HepG2 (cell line): ENCODE data around the gene PFN4. TPM values are rescaled to one million over a fixed set of nuclear protein-coding genes. Genes with fewer than 3 reads are reported as not detected.
A peak's percentile ranks its signal among the peaks of the same experiment; 100 is the strongest.

Source experiments
- CAMTA2 ChIP-seq: sonication (generic); formaldehyde crosslinking; IDR thresholded peaks from 2 replicates; pipeline ENCODE4 v1.4.0; 2020; ENCODE audit warnings: mild to moderate bottlenecking, missing genetic modification reagents, borderline replicate concordance
- CBFB ChIP-seq: sonication (generic); formaldehyde crosslinking; IDR thresholded peaks from 2 replicates; pipeline ENCODE4 v1.4.0; 2020; ENCODE audit warnings: missing genetic modification reagents
- HIVEP1 ChIP-seq: sonication (generic); formaldehyde crosslinking; IDR thresholded peaks from 2 replicates; pipeline ENCODE4 v1.4.0; 2020; ENCODE audit warnings: mild to moderate bottlenecking, missing genetic modification reagents
- NFKBIZ ChIP-seq: IDR thresholded peaks from 2 replicates; pipeline ENCODE4 v1.6.1; 2018; ENCODE audit warnings: missing genetic modification reagents, missing compliant biosample characterization
- PCBP1 ChIP-seq: fragments of 200-400 bp; formaldehyde crosslinking; IDR thresholded peaks from 2 replicates; pipeline ENCODE4 v1.6.1; 2017; ENCODE audit warnings: mild to moderate bottlenecking, low read depth, low read length, borderline replicate concordance
- POLR2G ChIP-seq: fragments of 200-400 bp; formaldehyde crosslinking; IDR thresholded peaks from 2 replicates; pipeline ENCODE4 v1.6.1; 2018; ENCODE audit warnings: mild to moderate bottlenecking, low read depth, low read length, moderate library complexity
- SIX1 ChIP-seq: sonication (generic); formaldehyde crosslinking; IDR thresholded peaks from 2 replicates; pipeline ENCODE4 v1.4.0; 2020; ENCODE audit warnings: missing genetic modification reagents, borderline replicate concordance
- SNAPC2 ChIP-seq: sonication (generic); formaldehyde crosslinking; IDR thresholded peaks from 2 replicates; pipeline ENCODE4 v1.8.1; 2022; ENCODE audit warnings: mild to moderate bottlenecking, missing genetic modification reagents
- ZNF552 ChIP-seq: sonication (generic); formaldehyde crosslinking; IDR thresholded peaks from 2 replicates; pipeline ENCODE4 v1.9.0; 2022; ENCODE audit warnings: missing genetic modification reagents, mild to moderate bottlenecking, borderline replicate concordance
- ZNF792 ChIP-seq: IDR thresholded peaks from 2 replicates; pipeline ENCODE4 v1.6.1; 2016
- polyA plus RNA-seq, 8 experiments: library from polyadenylated mRNA; depleted of rRNA in 3 of 8; stranded (reverse) in 7 of 8; unstranded in 1 of 8; fragments of >200 nt; fragmentation: Illumina TruSeq in 4 of 8; extraction: Trizol in 4 of 8; gene quantifications; 2 replicates each; pipeline versions ENCODE4 v1.2.1 to v1.2.3, GENCODE V29; 2011 to 2016; ENCODE audit warnings: low read depth in 4 of 8, missing spikeins in 1 of 8, mixed read lengths in 1 of 8; ENCODE audit not compliant: insufficient read depth in 1 of 8
- total RNA-seq, 5 experiments: library from RNA; depleted of rRNA; stranded (reverse); fragments of >200 nt; fragmentation: Illumina TruSeq; extraction: Trizol; gene quantifications; 2 replicates each; pipeline ENCODE4 v1.2.3, GENCODE V29; 2016; ENCODE audit warnings: low read depth in 1 of 5
- TF ChIP-seq, protein P1 (sequence below): IDR thresholded peaks from 2 replicates; pipeline ENCODE4 v1.6.1; 2016; ENCODE audit warnings: low read depth, missing genetic modification reagents, missing compliant biosample characterization
- TF ChIP-seq, protein P2 (sequence below): sonication (generic); formaldehyde crosslinking; IDR thresholded peaks from 2 replicates; pipeline ENCODE4 v1.5.1; 2020; ENCODE audit warnings: missing genetic modification reagents, mild to moderate bottlenecking, borderline replicate concordance
- TF ChIP-seq, protein P3 (sequence below): sonication (generic); formaldehyde crosslinking; IDR thresholded peaks from 2 replicates; pipeline ENCODE4 v1.5.0; 2020; ENCODE audit warnings: mild to moderate bottlenecking, missing genetic modification reagents
- TF ChIP-seq, protein P4 (sequence below): sonication (generic); formaldehyde crosslinking; IDR thresholded peaks from 2 replicates; pipeline ENCODE4 v1.8.1; 2022; ENCODE audit warnings: low read depth, mild to moderate bottlenecking, missing genetic modification reagents
- TF ChIP-seq, protein P5 (sequence below): sonication (generic); formaldehyde crosslinking; IDR thresholded peaks from 2 replicates; pipeline ENCODE4 v1.9.0; 2021; ENCODE audit warnings: missing genetic modification reagents, mild to moderate bottlenecking, borderline replicate concordance

Gene PFN4
- total and polyA plus RNA-seq, 2 of the 13 experiments (the other 11 are each of a cell fraction or from before 2014, with no cell fraction given), result 0.12 to 0.20 TPM

DNA sequence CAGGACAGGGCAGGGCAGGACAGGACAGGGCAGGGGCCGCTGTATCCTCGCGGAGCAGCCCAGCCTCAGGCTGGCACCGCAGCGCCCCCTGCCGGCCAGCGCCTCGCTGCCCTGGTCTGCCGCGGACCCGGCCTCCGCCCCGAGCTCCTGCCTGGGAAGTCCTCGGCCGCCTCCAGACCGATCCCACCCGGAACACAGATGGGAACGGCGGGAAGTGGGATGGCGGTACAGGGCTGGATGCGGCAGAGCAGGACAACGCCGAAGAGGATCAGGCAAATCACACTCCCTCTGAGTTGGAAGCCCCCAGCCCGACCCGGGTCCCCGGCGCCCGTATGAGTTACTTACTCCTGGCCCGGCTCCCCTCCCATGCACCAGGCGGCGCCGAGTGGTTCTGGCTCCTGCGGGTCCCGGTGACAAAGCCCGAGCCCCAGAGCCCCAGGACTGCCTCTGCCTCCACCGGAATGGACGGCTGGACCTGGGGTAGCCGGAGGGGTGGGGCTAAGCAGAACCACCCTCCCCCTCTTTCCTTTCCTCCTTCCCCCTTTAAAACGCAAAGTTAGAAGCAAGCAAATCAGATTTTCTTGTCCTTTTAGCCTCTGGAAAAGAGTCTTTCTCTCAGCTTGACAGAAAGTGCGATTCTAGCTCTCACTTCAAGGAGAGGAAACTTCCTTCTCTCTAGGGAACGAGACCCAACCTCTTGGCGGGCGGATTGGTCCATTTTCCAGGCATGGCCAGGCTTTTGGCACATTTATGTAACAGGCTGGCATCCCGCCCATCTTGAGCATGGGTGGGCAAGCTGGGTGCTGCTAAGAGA is 38.5 kb downstream of the PFN4 start, which contains the start of gene TP53I3 (continued):
- TF ChIP-seq, protein P1, sequence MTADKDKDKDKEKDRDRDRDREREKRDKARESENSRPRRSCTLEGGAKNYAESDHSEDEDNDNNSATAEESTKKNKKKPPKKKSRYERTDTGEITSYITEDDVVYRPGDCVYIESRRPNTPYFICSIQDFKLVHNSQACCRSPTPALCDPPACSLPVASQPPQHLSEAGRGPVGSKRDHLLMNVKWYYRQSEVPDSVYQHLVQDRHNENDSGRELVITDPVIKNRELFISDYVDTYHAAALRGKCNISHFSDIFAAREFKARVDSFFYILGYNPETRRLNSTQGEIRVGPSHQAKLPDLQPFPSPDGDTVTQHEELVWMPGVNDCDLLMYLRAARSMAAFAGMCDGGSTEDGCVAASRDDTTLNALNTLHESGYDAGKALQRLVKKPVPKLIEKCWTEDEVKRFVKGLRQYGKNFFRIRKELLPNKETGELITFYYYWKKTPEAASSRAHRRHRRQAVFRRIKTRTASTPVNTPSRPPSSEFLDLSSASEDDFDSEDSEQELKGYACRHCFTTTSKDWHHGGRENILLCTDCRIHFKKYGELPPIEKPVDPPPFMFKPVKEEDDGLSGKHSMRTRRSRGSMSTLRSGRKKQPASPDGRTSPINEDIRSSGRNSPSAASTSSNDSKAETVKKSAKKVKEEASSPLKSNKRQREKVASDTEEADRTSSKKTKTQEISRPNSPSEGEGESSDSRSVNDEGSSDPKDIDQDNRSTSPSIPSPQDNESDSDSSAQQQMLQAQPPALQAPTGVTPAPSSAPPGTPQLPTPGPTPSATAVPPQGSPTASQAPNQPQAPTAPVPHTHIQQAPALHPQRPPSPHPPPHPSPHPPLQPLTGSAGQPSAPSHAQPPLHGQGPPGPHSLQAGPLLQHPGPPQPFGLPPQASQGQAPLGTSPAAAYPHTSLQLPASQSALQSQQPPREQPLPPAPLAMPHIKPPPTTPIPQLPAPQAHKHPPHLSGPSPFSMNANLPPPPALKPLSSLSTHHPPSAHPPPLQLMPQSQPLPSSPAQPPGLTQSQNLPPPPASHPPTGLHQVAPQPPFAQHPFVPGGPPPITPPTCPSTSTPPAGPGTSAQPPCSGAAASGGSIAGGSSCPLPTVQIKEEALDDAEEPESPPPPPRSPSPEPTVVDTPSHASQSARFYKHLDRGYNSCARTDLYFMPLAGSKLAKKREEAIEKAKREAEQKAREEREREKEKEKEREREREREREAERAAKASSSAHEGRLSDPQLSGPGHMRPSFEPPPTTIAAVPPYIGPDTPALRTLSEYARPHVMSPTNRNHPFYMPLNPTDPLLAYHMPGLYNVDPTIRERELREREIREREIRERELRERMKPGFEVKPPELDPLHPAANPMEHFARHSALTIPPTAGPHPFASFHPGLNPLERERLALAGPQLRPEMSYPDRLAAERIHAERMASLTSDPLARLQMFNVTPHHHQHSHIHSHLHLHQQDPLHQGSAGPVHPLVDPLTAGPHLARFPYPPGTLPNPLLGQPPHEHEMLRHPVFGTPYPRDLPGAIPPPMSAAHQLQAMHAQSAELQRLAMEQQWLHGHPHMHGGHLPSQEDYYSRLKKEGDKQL, result no peak
- TF ChIP-seq SNAPC2 (CRISPR knock-in tag), result peak; percentile 77; the same call in 1 of the 2 replicates
- TF ChIP-seq, protein P2, sequence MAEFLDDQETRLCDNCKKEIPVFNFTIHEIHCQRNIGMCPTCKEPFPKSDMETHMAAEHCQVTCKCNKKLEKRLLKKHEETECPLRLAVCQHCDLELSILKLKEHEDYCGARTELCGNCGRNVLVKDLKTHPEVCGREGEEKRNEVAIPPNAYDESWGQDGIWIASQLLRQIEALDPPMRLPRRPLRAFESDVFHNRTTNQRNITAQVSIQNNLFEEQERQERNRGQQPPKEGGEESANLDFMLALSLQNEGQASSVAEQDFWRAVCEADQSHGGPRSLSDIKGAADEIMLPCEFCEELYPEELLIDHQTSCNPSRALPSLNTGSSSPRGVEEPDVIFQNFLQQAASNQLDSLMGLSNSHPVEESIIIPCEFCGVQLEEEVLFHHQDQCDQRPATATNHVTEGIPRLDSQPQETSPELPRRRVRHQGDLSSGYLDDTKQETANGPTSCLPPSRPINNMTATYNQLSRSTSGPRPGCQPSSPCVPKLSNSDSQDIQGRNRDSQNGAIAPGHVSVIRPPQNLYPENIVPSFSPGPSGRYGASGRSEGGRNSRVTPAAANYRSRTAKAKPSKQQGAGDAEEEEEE (CRISPR knock-in tag), result no peak
- no peak; the same call in 1 of the 2 replicates for TF ChIP-seq ZNF552 (CRISPR knock-in tag)
- peak; percentile 92 for TF ChIP-seq POLR2G
- TF ChIP-seq PCBP1, result peak; percentile 83; the same call in 1 of the 2 replicates
- TF ChIP-seq HIVEP1 (CRISPR knock-in tag), result peak; percentile 34; the same call in 1 of the 2 replicates
- TF ChIP-seq NFKBIZ, result no peak; the same call in 1 of the 2 replicates
- peak; percentile 59 for TF ChIP-seq CBFB (CRISPR knock-in tag)
- no peak for TF ChIP-seq SIX1 (CRISPR knock-in tag)
- no peak; the same call in 1 of the 2 replicates for TF ChIP-seq CAMTA2 (CRISPR knock-in tag)
- TF ChIP-seq, protein P3, sequence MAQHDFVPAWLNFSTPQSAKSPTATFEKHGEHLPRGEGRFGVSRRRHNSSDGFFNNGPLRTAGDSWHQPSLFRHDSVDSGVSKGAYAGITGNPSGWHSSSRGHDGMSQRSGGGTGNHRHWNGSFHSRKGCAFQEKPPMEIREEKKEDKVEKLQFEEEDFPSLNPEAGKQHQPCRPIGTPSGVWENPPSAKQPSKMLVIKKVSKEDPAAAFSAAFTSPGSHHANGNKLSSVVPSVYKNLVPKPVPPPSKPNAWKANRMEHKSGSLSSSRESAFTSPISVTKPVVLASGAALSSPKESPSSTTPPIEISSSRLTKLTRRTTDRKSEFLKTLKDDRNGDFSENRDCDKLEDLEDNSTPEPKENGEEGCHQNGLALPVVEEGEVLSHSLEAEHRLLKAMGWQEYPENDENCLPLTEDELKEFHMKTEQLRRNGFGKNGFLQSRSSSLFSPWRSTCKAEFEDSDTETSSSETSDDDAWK (CRISPR knock-in tag), result no peak
- TF ChIP-seq, protein P4, sequence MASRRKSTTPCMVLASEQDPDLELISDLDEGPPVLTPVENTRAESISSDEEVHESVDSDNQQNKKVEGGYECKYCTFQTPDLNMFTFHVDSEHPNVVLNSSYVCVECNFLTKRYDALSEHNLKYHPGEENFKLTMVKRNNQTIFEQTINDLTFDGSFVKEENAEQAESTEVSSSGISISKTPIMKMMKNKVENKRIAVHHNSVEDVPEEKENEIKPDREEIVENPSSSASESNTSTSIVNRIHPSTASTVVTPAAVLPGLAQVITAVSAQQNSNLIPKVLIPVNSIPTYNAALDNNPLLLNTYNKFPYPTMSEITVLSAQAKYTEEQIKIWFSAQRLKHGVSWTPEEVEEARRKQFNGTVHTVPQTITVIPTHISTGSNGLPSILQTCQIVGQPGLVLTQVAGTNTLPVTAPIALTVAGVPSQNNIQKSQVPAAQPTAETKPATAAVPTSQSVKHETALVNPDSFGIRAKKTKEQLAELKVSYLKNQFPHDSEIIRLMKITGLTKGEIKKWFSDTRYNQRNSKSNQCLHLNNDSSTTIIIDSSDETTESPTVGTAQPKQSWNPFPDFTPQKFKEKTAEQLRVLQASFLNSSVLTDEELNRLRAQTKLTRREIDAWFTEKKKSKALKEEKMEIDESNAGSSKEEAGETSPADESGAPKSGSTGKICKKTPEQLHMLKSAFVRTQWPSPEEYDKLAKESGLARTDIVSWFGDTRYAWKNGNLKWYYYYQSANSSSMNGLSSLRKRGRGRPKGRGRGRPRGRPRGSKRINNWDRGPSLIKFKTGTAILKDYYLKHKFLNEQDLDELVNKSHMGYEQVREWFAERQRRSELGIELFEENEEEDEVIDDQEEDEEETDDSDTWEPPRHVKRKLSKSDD (CRISPR knock-in tag), result peak; percentile 30; the same call in 1 of the 2 replicates
- TF ChIP-seq ZNF792 (CRISPR knock-in tag), result peak; percentile 56
- TF ChIP-seq, protein P5, sequence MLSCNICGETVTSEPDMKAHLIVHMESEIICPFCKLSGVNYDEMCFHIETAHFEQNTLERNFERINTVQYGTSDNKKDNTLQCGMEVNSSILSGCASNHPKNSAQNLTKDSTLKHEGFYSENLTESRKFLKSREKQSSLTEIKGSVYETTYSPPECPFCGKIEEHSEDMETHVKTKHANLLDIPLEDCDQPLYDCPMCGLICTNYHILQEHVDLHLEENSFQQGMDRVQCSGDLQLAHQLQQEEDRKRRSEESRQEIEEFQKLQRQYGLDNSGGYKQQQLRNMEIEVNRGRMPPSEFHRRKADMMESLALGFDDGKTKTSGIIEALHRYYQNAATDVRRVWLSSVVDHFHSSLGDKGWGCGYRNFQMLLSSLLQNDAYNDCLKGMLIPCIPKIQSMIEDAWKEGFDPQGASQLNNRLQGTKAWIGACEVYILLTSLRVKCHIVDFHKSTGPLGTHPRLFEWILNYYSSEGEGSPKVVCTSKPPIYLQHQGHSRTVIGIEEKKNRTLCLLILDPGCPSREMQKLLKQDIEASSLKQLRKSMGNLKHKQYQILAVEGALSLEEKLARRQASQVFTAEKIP (CRISPR knock-in tag), result no peak
